Activated CD4-positive, alpha-beta T cell treated with anti-CD3 and anti-CD28 coated beads, Interleukin-2, amount 50 U/mL, for 48 hours (primary cell): ENCODE data around the gene MRPS34.
"Not testable (repeated sequence)": the region's sequence is repeated elsewhere in the genome, so short reads cannot be mapped to it uniquely, and the experiment has no call there.

Experiments used
- DNase-seq, 2 experiments: peaks; one replicate each; pipeline ENCODE4 v3.0.0-alpha.2; 2020

Gene MRPS34

DNA sequence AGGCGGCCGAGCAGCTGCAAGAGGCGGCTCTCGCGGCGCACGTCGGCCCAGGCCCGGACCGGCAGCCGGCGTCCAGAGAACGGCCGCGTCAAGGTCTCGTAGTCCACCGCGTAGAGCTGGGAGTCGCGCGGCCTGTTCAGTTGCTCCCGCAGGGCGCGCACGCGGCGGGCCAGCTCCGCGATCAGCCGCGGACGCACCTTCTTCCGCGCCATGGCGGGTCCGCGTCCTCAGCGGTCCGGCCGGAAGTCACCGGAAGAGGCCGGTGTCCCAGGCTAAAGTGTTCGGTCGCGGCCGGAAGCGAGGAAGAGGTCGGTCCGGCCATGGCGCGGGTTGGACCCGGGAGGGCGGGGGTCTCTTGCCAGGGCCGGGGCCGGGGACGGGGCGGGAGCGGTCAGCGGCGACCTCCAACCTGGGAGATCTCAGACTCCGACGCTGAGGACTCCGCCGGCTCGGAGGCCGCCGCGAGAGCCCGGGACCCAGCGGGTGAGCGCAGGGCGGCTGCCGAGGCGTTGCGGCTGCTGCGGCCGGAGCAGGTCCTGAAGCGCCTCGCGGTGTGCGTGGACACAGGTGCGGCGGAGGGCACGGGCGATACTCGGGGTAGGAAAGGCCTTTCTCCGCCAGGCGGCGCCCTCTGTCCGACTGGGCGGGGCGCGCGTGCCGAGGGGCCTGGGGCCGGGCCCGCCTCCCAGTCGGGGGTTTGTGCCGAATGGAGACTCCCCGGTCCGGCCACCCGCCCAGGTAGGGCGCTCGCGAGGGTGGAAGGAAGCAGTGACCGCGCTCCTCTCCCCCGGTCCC is at the start of gene MRPS34:
Gene MRPS34 (minus strand): TSS at position 227 of the 795 bp plus-strand sequence. CDS start 15 bp downstream, at position 212.
- peak; percentile 83 to 86 for DNase-seq

DNA sequence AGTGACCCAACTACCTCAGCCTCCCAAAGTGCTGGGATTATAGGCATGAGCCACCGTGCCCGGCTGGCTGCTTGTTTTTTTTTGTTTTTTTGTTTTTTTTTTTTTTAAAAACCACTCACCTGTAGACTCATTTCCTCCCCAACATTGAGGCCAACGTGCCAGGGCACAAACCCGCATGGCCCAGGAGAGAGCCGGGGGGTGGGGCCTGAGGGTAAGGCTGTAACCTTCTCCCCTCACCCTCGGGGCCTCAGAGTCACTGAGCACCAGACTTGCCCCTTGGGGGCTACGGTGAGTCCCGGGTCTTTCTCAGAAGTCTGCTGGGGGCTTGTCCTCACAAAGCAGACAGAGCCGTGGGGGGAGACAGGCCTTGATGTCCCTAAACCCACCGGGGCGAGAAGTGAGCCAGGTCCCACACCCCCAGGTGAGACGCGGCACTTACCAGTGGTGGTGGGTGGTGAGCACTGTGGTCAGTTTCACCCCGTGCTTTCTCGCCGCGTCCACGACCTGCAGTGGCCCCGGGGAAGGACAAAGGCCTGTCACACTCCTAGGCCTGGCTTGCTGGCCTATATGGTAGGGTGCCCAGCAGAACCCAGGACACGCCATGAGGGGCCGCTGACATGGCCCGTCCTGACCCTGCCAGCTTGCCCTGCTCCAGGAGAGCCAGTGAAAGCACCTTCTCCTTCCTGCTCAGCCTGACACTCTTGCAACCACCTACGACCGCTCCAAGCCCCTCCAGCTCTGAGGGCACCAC is 49.1 kb upstream of the MRPS34 start:
- DNase-seq: no peak

DNA sequence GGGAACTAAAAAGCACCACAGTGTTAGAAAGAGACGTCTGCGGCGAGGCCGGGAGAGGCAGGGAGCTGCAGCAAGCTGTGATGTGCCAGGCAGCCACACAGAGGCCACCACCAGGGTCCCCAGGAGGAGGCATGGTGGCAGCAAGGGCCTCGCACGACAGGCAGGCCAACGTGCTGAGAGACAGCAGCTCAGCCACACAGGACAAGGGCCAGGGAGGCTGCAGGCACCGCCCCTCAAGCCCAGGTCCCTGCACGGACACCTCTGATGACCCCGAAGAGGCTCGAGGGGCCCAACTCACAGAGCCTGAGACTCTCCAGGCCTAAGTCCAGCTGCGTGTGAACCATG is 48.0 kb upstream of the MRPS34 start:
- no peak for DNase-seq

DNA sequence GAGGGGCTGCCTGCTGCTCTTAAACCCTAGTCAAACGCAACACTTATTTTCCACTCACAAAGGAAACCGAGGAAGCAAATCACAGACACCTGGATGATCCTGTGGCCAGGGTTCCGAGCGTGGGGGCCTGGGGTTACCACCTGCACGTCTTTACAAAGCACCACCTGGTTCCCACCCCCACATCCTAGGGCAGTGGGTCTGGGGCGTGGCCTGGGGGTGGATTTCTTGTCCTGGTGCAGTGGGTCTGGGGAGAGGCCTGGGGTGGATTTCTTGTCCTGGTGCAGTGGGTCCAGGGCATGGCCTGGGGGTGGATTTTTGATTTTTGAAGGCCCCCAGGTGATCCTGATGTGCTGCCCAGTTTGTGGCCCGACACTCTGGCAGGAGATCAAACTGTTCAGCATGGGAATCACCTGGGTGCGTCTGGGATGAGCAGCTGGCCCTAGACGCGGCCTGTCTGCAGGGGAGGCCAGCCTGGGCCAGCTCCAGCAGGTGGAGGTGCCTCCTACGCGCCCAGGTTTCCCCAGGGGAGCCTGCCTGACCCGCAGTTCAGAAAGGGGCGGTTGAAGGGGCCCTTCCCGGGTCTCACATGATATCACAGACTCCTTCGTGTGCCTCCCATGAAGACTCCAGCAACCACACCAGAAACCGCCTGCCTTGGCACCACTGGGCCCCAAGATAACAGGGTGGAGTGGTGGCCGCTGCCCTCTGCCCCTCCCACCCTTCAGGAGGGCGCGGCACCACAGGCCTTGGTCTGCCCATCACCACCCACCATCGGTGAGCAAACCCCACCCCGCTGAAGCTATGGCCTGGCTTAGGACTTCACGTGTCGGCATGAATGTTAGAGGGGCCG is 47.4 kb upstream of the MRPS34 start:
- no peak for DNase-seq

DNA sequence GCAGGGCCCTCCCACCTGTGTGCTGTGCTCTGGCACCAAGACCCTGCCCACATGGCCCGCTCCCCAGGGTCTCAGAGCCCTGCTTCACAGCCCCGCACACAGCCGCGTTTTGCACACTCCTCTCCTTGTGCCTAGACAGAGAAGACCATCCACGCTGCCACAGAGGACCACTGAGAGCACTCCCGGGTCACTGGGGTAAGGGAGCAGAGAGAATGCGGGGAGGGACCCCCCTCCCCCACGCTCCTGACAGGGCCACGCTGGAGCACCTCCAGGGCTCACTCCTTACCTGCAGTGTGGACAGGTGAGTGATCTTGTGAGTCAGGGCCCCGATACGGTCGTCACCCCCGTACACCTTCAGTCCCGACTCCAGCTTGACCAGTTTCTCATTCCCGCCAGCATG is 46.7 kb upstream of the MRPS34 start:
- no peak for DNase-seq

DNA sequence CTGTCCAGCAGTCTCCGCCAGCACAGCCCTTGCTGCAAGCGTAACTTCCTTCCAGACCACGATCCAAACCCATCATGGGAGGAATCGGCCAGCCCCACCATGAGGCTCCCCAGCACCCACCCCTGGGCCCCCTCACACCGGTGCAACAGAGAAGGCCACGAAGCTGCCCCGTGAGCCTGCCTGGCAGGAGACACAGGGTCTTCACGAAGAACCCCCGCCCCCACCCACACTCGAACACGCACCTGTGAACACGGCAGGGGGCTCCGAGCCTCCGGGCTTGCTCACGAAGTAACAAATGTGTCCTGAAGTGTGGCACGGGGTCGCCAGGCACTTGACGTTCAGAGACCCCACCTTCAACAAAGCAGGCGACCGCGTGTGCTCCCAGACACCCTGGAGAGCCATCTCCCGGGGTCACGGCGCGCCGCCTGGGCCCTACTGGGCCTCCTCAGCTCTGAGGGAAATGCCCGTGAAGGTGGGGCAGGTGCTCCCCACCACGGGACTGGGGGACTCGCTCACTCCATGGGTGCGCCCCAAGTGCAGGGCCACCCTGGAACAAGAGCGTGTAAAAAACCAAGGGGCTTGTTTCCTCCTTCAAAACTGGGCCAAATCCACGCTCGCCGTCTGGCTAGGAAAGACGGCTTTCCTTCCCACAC is 46.1 kb upstream of the MRPS34 start:
- no peak for DNase-seq

DNA sequence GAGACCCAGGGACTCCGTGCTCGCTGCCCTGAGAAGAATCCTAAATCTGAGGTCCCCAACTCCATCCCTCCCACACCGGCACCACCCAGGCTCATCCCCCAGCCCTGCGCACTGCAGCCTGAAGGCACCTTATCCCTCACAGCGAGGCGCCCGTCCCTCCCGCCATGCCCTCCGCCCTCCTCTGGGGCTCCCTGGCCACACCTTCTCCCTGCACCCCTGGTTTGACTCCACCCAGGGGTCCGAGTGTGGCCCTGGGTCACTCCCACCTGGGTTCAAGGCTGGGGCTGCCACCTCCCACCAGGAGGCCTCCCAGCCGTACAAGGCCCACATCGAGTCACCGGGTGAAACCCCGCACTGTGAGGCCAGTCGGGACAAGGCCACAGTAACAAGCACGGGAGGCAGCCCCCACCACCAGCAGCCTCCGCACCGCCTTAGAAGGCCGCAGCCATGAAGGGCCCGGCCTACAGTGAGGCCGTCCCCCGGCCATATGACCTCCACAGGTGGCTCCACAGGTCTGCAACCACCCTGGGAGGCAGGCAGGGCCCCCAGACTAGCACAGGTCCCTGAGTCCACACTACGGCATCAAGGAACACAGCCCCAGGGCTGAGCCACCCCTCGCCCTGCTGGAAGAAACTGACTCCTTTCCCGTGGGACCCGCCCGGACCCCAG is 45.4 kb upstream of the MRPS34 start:
- no peak for DNase-seq

DNA sequence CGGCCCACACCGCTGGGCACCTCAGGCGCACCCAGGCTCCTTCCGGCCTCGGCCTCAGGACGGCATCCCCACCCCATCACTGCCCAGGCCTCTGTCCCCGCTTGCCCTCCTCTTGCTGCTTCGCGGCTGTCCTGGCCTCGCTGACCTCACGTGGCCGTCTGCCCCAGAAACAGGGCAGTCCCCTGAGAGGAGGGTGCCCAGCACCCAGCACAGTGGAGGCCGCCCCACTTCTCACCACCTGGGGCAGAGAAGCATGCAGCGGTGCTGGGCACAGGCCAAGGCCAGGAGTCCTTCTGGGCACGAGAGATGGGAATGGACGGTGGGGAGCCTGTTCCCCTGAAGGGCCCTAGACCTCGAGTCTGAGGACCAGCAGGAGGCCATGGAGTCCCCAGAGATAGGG is 44.8 kb upstream of the MRPS34 start:
- no peak for DNase-seq

DNA sequence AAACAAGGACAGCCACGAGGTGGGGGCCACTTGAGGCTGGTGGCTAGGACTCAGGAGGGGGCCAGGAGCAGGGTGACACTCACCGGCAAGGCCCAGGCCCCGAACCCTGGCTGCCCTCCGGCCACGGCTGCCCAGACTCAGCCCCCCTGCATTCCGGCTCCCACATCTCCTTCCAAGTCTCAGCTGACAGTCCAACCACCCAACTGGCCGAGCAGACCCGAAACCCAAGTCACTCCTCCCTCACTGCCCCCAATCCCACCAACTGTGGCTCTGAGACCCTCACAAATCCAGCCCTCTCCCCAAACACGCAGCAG is 44.3 kb upstream of the MRPS34 start:
- no peak for DNase-seq

DNA sequence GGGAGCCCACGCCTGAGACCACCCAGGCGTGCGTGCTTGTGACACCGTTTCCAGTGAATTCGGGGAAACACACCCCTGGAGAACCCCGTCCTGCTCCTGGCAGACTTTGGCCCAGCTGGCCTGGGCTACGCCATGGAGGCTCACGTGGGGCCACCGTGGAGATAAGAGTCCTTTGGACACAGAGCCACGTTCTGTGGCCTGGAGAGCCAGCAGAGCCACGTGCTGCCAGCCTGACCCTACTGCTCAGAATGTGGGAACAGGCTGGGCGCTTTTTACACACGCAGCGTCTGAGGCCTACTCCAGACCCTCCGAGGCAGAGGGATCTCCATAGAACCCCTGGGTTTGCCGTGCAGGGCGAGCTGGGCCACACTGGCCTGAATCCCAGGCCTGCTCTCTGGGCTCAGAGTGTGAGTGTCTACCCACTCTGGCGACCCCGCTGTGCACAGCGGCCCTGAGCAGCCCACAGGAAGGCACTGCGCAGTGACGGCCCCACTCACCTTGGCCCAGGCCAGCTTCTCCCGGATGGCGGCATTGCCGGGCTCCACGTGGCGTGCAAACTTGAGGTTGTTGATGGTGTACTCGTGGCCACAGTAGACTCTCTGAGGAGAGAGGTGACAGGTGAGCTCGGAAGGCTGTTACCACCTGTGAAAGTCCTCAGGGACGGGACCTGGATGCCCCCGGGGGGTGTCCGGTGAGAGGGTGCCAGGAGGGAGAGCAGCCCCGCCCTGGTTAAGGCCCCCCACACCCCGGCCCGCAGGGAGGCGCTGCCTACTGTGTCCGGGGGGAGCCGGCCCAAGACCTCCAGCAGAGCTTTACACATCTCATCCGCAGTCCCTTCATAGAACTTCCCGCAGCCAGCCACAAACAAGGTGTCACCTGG is 43.7 kb upstream of the MRPS34 start:
- DNase-seq: no peak

DNA sequence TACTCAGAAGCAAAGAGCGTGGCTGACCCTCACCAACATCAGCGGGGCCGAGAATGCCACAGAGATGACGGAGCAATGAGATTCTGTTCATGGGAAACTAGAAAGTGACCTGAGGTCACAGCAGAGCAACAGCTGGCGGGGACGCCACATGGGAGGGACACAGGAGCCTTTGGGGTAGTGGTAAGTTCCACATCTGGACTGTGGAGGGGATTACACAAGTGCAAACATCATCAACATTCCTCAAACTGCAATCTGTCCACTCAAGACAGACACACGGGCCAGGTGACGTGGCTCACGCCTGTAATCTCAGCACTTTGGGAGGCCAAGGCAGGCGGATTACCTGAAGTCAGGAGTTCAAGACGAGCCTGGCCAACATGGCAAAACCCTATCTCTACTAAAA is 42.5 kb upstream of the MRPS34 start:
- no peak for DNase-seq

DNA sequence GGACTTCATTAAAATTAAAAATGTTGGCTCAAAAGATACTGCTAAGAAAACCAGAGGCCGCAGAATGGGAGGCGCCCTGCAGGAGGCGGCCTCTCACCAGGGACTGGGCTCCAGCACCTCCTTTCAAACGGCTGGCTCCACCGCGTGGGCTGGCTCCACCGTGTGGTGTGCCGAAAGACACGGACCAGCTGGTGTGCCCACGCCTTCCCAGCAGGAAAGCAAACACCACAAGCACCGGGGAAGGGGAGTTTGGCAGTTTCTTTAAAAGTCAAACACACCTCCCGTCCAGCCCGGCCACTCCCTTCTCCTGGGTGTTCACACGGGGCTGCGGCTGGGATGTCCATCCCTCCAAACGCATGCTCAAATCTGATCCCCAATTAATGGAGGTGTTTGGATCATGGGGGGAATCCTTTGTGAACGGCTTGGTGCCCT is 39.8 kb upstream of the MRPS34 start:
- DNase-seq: peak; percentile 67 to 74

DNA sequence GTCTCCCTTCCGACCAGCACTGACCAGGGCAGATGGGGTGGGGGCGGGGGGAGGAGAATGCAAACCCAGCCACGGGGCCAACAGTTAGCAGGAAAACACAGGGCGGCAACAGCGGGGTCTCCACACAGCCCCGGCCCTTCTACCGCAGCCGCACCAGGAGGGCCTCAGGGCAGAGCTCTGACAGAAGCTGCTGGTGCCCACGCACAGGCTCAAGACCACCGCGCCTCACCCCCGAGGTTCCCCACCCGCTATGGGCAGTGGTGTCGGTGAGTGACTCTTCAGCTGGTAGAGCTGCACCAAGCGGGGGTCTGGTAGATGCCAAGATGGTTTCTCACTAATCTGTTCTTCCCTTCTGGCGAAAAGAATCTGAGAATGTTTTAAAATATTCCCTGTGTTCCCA is 37.6 kb upstream of the MRPS34 start:
- no peak for DNase-seq

DNA sequence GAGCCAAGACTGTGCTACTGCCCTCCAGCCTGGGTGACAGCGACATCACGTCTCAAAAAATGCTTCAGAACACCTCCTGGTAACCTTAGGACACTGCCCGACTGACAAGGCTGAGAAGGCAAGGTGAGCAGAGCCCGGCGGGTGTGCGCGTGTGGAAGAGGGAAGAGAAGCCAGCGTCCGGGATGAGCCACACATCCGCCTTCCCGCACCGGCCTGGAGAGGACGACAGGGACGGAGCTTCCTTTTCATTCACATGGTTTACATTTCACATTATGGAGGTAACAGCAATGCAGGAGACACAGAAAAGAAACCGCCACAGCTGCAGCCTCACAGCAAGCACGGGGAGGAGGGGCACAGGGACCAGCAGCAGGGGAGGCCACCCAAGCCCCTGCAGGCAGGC is 37.2 kb upstream of the MRPS34 start:
- no peak for DNase-seq

DNA sequence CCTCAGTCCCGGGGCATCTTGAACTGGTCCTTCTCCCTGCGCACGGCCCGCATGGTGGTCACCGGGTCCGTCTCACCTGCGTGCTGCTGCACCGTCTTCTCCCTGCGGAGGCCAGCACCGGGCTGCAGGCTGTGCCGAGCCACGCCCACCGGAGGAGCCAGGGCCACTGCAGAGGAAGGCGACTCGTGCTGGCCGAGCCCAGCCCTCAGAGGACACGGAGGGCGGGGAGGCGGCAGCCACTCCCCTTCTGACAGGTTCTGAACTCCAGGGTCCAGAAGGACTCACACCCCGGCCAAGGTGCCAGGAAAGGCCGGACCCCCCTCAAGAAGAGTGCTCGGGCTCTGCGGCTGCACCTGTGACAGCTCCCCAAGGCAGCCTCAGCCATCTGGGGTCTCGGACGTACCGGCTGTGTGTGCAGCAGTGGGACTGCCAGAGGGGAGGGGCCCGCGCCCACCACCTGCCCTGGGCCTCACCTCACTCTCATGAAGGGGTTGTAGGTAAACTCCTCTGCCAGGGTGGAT is 36.4 kb upstream of the MRPS34 start:
- no peak for DNase-seq

DNA sequence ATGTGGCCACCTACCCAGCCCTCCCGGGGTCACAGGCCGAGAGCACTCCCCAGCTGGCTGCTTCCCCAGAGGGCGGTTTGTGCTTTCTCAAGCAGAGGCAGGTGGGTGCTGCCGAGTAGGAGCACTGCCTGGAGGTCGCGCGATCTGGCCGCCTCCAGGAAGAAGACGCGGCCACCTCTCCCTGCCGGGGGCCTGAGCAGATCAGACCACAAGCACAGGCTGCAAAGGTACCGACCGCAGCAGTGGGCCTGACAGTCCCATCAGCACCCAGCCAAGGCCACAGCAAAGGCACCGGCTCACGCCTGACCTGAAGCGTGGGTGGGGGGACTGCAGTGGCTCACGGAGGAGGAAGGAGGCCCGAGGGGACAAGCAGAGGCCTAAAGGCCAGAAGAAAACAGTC is 35.8 kb upstream of the MRPS34 start:
- no peak for DNase-seq

DNA sequence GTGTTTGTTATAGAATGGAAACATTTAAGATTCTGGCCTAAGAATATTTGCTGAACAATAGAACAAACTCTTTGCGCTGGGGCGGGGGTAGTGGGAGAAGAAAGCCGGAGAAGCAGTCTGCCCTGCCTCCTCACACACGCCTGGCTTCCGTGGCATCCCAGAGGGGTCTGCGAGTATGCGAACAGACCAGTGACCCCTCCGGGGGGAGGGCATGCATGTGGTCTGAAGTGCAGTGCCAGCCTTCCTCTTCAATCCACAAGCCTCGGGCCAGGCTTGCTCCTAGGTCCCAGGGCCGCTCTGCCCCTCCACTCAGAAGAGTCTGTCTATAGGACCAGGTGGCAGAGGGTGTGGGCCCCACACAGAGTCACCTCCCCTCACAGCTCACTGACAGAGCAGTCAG is 34.7 kb upstream of the MRPS34 start:
- no peak for DNase-seq

DNA sequence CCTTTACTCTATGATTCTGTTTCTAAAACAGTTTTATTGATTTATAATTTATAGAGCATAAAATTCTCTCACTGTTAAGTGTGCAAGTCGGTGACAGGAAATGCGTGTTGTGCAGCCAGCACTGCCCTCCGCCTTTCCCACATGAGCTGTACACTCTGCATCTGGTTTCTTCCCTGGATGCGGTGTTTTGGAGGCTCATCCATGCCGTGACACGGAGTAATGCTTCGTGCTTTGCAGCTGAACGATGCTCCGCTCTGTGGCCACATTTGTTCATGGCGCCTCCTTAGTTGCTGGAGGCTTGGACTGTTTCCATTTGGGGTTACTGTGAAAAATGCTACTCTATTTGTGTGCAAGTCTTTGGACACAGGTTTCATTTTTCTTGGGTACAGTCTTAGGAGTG is 27.8 kb upstream of the MRPS34 start:
- no peak for DNase-seq

DNA sequence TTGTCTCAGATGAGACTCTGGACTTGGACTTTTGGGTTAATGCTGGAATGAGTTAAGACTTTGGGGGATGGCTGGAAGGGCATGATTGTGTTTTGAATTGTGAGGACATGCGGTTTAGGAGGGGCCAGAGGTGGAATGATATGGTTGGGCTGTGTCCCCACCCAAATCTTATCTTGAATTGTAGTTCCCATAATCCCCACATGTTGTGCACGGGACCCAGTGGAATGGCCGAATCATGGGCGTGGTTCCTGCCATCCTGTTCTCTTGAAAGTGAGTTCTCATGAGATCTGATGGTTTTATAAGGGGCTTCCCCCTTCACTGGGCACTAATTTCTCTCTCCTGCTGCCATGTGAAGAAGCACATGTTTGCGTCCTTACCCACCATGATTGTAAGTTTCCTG is 26.3 kb upstream of the MRPS34 start:
- DNase-seq: not testable (repeated sequence)

DNA sequence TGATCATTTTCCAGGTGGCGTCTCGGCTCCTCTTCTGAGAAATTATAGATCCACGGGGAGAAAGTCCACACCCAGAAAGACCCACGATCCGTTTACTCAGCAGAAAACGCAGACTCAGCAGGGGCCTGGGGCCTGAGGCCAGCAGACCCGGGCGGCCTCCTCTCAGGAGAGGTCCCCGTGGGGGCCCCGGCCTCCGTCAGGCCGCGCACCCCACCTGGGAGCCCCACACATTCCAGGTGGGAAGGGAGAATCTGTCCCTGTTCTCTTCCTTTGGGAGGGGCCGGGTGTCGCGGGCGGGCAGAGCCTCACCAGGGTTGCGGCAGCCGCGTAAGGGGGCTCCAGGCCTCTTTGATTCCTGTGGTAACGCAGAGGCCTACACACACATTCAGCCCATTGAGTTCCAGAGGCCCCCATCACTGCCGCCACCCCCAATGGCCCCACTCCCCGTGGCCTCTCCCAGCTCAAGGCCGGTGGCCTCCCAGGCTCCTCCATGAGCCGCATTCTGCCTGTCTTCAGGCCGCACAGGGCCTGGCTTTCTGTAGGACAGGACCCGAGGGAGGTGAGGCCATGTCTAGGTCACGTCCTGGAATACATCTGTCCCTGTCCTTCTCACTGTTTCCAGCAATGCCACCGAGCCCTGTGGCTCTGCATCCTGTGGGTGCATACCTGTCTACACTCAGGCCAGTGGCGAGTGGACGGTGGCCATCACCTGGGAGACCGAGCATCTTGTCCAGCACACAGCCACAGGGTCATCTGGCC is 22.2 kb upstream of the MRPS34 start:
- DNase-seq: no peak
